Activated CD4-positive, alpha-beta T cell treated with anti-CD3 and anti-CD28 coated beads, Interleukin-2, amount 10 ng/mL, durations not matched to agents 24 days and 14 days (primary cell): ENCODE data around the gene RNF150. TPM values are rescaled to one million over a fixed set of nuclear protein-coding genes. Genes with fewer than 3 reads are reported as not detected.
"Not testable (repeated sequence)": the region's sequence is repeated elsewhere in the genome, so short reads cannot be mapped to it uniquely, and the experiment has no call there.

Source experiments
- DNase-seq: peaks from one replicate; pipeline ENCODE4 v3.0.0; 2022
- H3K27ac Mint-ChIP-seq: one replicate; pipeline ENCODE4 v1.8.0; 2022; ENCODE audit warnings: mild to moderate bottlenecking, mixed read lengths
- H3K27me3 Mint-ChIP-seq: one replicate; pipeline ENCODE4 v1.8.0; 2022; ENCODE audit warnings: mixed read lengths
- H3K36me3 Mint-ChIP-seq: one replicate; pipeline ENCODE4 v1.8.0; 2022; ENCODE audit warnings: low read depth, mild to moderate bottlenecking, mixed read lengths
- H3K4me1 Mint-ChIP-seq: one replicate; pipeline ENCODE4 v1.8.0; 2021; ENCODE audit warnings: mixed read lengths
- H3K4me3 Mint-ChIP-seq: one replicate; pipeline ENCODE4 v1.8.0; 2022; ENCODE audit warnings: mild to moderate bottlenecking, moderate library complexity, mixed read lengths
- H3K9me3 Mint-ChIP-seq: one replicate; pipeline ENCODE4 v1.8.0; 2021; ENCODE audit warnings: mixed read lengths
- intact Hi-C: fragments of 100-400 bp; cut with micrococcal nuclease; formaldehyde crosslinking; loops from one replicate; pipeline ENCODE4 v1.15.1; 2023
- total RNA-seq: library from RNA; stranded (reverse); gene quantifications from 2 replicates; pipeline ENCODE4 v1.2.3, GENCODE V29; 2022

RNF150 gene
- total RNA-seq: 0.02 TPM in 1 of 2 replicates, not detected in the other

DNA sequence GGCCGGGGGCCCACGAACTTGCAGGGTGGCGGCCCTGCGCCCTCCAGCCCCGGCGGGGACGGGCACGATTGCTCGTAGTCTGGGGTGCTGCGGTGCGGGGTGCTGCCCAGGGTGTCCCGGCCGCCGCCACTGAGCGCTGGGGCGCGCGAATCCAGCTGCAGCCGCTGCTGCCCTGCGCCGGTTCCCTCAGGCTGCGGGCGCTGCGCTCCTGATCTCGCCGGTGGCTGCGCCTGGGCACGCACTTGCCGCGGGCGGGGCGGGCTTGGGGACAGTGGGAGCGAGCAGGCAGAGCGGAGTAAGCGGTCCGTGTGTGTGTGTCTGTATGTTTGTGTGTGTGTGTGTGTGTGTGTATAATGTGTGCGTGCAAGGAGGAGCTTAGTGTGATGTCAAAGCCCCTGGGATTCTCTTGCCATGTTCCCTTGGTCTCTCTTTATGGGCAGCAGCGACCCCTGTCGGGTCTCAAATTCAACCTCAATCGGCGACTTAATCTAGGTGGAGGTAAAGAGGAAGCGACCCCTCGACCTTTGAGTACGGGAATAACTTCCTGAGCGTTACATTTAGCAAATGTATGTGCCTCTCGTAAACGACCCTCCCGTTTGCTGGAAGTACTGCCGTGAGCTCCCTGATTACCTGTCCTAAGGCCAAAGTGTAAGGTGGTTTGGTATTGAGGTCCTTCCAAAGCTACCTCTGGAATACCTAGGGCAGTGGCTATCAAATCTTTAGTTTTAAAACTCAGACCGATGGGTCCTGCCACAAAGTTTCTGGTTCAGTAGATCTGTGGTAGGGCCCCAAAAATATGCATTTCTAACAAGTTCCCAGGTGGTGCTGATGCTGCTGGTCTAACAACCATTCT is at the start of gene RNF150:
RNF150 (minus strand) TSS at position 324 of the 853 bp plus-strand sequence.
- intact Hi-C loops: loop anchor here (1.0 kb wide), 1 partner anchor 272 kb away; no protein-coding TSS in a partner anchor
- H3K9me3 Mint-ChIP-seq: no peaks in the 10 kb centered on the region
- no peak within 1 kb of the TSS for H3K27ac Mint-ChIP-seq
- peaks cover 74% of the 10 kb centered on the region for H3K27me3 Mint-ChIP-seq
- peak; percentile 78 for DNase-seq
- peaks cover 1% of the 10 kb centered on the region for H3K36me3 Mint-ChIP-seq
- H3K4me1 Mint-ChIP-seq: peaks cover 10% of the 10 kb centered on the region
- peak within 1 kb of the TSS; percentile 93 for H3K4me3 Mint-ChIP-seq

DNA sequence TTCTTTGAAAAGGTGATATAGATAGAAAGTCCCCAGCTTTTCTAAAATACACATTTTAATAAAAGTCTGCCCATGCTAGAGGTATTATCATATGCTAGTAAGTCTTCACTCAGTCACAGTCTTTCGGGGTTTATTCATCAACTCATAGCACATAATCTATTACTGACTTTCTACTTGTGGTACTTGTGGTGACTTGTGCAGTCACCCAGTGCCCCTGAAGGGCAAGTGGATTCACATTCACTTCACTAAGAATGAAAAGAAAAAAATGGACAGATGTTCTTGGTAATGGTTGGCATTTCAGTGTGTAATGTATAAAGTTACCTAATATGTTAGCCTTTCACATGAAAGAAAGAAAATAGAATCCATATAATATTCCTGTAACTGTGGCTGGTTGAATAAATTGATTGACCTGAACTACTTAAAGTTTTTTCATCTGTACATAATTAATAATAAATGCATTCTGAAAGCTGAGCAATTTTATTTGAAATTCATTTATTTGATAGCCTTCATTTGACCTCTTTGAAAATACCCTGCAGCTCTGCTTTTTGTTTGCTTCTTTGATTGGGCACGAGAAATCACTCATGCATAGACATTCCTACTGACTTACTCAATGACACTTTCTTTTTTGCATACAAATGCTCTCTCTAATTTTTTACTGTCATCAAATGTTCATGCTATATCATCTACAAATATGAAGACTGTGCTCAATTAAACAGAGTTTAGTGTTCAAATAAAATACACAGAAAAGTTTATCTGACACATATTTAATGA is 47.9 kb upstream of the RNF150 start:
- H3K4me1 Mint-ChIP-seq: no peaks in the 10 kb centered on the region
- intact Hi-C loops: no loop called here
- no peak for DNase-seq
- peaks cover 9% of the 10 kb centered on the region for H3K27me3 Mint-ChIP-seq
- H3K4me3 Mint-ChIP-seq: no peak overlapping the region
- H3K27ac Mint-ChIP-seq: no peak overlapping the region
- no peaks in the 10 kb centered on the region for H3K36me3 Mint-ChIP-seq
- no peaks in the 10 kb centered on the region for H3K9me3 Mint-ChIP-seq

DNA sequence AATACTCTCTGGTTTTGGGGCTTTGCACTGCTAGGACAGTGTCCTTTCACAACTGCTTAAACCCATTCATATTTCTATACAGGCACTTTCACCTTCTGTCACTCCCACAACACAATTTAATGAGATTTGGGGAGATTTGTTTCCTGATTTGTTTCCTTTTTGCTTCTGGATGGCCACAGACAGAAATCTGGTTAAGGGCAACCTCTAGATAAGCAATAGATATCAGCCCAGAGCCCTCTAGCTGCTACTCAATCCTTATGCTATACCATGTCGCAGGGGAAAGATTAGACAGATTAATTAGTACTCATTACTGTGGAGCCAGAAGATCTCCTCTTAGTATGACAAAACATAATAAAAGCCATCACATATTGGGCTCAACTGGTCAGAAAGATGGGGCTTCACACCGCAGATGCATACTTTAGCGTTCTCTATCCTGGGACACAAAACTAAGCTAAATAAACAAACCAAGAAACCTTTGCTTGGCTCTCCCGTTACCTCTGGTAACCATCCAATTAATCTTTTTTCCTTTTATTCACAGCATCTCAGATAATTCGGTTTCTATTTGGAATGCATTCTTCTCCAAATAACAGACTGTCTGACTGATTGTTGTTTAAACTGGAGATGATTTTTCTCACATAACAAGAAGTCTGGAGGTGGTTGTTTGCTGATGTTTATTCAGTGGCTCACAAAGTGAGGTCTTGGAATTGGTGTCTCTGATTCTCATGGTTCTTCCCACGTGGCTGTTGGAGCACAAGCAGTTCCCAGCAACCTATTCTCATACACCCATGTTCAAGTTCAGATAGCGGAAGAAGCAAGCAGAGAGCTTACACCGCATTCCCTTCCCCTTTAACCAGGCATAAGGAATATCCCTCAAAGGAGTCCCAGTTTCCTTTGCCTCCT is 46.5 kb upstream of the RNF150 start:
- intact Hi-C loops: no loop called here
- Mint-ChIP-seq H3K9me3 (no peaks in the 10 kb centered on the region), H3K4me3 (no peak overlapping the region), H3K27ac (no peak overlapping the region), H3K27me3 (peaks cover 11% of the 10 kb centered on the region), H3K4me1 (no peaks in the 10 kb centered on the region), H3K36me3 (no peaks in the 10 kb centered on the region)
- DNase-seq: no peak

- H3K36me3 Mint-ChIP-seq: no peaks in the 10 kb centered on the region
- no peaks in the 10 kb centered on the region for H3K9me3 Mint-ChIP-seq
- peaks cover 6% of the 10 kb centered on the region for H3K27me3 Mint-ChIP-seq
- DNase-seq: no peak
- H3K4me1 Mint-ChIP-seq: no peaks in the 10 kb centered on the region
- H3K4me3 Mint-ChIP-seq: no peak overlapping the region
- no peak overlapping the region for H3K27ac Mint-ChIP-seq
- intact Hi-C loops: no loop called here
Observed at GRCh38 chr4:141177171-141177570, 43.9 kb upstream of the RNF150 start.

GRCh38 chr4:141174457-141174856 is 41.2 kb upstream of the RNF150 start:
- Mint-ChIP-seq H3K4me1 (no peaks in the 10 kb centered on the region), H3K9me3 (no peaks in the 10 kb centered on the region), H3K27ac (no peak overlapping the region), H3K36me3 (no peaks in the 10 kb centered on the region), H3K27me3 (peaks cover 6% of the 10 kb centered on the region), H3K4me3 (no peak overlapping the region)
- intact Hi-C loops: no loop called here
- DNase-seq: no peak

DNA sequence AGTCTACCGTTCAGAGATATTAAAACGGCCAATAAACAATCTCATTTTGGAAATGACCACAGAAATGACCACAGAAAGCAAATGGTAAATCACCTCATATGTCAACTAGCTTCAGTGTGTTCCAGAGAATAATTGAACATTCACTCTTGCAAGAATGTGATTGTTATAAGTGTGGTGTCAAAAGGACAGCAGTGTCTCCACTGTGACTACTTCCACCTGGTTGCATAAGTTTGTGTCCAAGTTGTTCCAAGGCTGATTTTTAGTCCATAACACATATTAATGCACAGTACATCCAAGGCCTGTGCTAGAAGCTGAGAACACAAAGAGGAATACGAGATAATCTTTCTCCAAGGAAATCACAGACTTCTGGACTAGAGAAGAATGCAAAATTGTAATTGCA is 37.4 kb upstream of the RNF150 start:
- no peak overlapping the region for H3K27ac Mint-ChIP-seq
- H3K4me1 Mint-ChIP-seq: no peaks in the 10 kb centered on the region
- no peak for DNase-seq
- peaks cover 3% of the 10 kb centered on the region for H3K9me3 Mint-ChIP-seq
- intact Hi-C loops: no loop called here
- H3K27me3 Mint-ChIP-seq: peaks cover 9% of the 10 kb centered on the region
- no peak overlapping the region for H3K4me3 Mint-ChIP-seq
- no peaks in the 10 kb centered on the region for H3K36me3 Mint-ChIP-seq

DNA sequence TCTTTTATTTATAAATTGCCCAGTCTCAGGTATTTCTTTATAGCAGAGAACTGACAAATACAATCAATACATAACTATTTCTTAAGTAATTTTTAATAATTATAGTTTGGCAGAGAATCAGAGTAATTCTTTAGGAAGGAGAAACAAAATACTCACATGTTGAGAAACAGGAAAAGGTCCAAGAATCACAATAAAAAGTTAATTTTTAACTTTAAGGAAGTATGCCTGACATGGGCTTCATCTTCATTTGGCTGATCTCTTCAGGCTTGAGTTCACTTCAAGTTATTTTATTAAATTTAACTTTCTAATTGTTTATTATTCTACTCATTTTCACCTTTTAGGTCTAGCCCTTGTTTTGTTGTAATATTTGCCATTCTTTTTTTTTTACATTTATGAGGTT is 36.1 kb upstream of the RNF150 start:
- Mint-ChIP-seq H3K4me3 (no peak overlapping the region), H3K36me3 (no peaks in the 10 kb centered on the region), H3K4me1 (no peaks in the 10 kb centered on the region), H3K9me3 (peaks cover 3% of the 10 kb centered on the region), H3K27me3 (peaks cover 10% of the 10 kb centered on the region), H3K27ac (no peak overlapping the region)
- DNase-seq: no peak
- intact Hi-C loops: no loop called here

DNA sequence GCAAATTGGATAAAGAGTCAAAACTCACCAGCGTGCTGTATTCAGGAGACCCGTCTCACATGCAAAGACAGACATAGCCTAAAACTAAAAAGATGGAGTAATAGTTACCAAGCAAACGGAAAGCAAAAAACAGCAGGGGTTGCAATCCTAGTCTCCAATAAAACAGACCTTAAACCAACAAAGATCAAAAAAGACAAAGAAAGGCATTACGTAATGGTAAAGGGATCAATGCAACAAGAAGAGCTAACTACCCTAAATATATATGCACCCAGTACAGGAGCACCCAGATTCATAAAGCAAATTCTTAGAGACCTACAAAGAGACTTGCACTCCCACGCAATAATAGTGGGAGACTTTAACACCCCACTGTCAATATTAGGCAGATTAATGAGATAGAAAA is 31.7 kb upstream of the RNF150 start:
- H3K27me3 Mint-ChIP-seq: peaks cover 10% of the 10 kb centered on the region
- intact Hi-C loops, H3K27ac Mint-ChIP-seq, H3K9me3 Mint-ChIP-seq, H3K4me3 Mint-ChIP-seq, DNase-seq, H3K36me3 Mint-ChIP-seq, H3K4me1 Mint-ChIP-seq: not testable (repeated sequence)

DNA sequence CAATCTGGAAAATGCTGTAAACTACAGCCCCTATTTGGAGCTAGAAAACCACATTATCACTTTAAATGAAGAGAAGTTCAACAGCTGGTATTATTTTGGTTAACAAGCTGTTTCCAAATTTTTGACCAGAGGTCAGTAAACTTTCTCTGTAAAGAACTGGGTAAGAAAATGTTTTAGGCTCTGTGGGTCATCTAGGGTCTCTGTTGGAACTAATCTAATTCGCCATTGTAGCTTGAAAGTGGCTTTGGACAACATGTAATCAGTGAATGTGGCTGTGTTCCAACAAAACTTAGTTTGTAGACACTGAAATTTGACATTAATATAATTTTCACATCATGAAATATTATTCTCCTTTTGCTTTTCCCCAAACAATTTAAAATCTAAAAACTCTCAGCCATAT is 25.8 kb upstream of the RNF150 start:
- Mint-ChIP-seq H3K27me3 (no peaks in the 10 kb centered on the region), H3K4me1 (no peaks in the 10 kb centered on the region), H3K27ac (no peak overlapping the region), H3K4me3 (no peak overlapping the region), H3K36me3 (no peaks in the 10 kb centered on the region), H3K9me3 (no peaks in the 10 kb centered on the region)
- intact Hi-C loops: no loop called here
- no peak for DNase-seq

DNA sequence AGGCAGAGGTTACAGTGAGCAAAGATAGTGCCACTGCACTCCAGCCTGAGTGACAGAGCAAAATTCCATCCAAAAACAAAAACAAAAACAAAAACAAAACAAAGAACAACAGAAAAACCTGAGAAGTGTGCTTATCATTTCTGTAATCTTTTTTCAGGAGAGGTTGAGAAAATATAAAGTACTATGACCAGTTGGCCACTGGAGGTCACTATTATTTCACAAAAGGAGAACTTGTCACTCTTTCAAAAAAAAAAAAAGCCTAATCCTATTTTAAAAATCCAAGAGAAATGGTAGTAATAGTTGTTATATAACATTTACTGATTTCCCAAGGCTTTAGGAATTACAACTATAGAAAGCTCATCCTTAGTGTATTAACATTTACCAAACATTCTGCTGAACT is 24.9 kb upstream of the RNF150 start:
- H3K27ac Mint-ChIP-seq: no peak overlapping the region
- H3K36me3 Mint-ChIP-seq: no peaks in the 10 kb centered on the region
- no peak for DNase-seq
- intact Hi-C loops: no loop called here
- H3K4me1 Mint-ChIP-seq: no peaks in the 10 kb centered on the region
- no peak overlapping the region for H3K4me3 Mint-ChIP-seq
- peaks cover under 1% of the 10 kb centered on the region for H3K27me3 Mint-ChIP-seq
- no peaks in the 10 kb centered on the region for H3K9me3 Mint-ChIP-seq

DNA sequence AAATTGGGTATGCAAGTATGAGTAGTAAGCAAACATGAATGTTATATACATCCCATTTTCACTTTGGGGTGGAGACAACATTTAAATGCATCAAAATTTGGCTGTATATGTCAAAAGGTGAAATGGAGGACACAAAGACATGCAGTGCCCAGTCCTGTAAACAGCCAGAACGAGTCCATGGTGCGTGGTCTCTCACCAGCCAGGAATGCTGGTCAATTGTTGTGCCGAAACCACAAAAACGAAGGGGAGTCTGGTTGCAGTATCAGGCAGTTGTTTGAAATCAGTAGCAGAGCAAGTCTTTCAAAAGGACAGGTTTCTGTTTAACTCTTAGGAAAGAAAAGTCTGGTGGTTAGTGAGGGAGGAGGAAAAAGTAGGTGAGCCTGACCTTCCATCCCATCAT is 22.3 kb upstream of the RNF150 start:
- Mint-ChIP-seq H3K4me1 (no peaks in the 10 kb centered on the region), H3K27me3 (peaks cover 3% of the 10 kb centered on the region), H3K27ac (no peak overlapping the region), H3K4me3 (no peak overlapping the region), H3K9me3 (no peaks in the 10 kb centered on the region), H3K36me3 (no peaks in the 10 kb centered on the region)
- intact Hi-C loops: no loop called here
- no peak for DNase-seq

DNA sequence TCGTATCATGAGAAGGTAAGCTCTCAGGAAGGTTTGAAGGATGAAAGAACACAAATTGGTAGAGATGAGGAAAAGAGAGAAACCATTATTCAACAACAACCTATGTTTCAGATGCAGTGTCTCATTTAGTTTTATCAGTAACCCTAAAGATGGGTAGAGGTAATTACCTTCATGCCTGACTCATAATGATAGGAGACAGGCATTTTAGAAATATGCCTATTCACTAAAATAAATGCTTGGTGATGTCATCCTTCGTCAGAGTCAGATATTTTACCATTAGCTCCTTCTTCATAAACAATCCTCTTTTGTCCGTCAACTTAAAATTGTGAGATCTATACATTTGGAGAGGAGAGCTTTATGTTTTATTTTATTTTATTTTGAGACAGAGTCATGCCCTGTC is 21.5 kb upstream of the RNF150 start:
- Mint-ChIP-seq H3K27ac (no peak overlapping the region), H3K27me3 (peaks cover 3% of the 10 kb centered on the region), H3K9me3 (no peaks in the 10 kb centered on the region), H3K36me3 (no peaks in the 10 kb centered on the region), H3K4me1 (no peaks in the 10 kb centered on the region), H3K4me3 (no peak overlapping the region)
- DNase-seq: no peak
- intact Hi-C loops: no loop called here

- Mint-ChIP-seq H3K27ac (no peak overlapping the region), H3K9me3 (no peaks in the 10 kb centered on the region), H3K36me3 (no peaks in the 10 kb centered on the region), H3K4me1 (no peaks in the 10 kb centered on the region), H3K4me3 (no peak overlapping the region), H3K27me3 (peaks cover 3% of the 10 kb centered on the region)
- intact Hi-C loops: no loop called here
- no peak for DNase-seq
Observed at GRCh38 chr4:141153751-141154510, 20.7 kb upstream of the RNF150 start.
